ENCODE measurements around the gene ANO6. TPM values are rescaled to one million over a fixed set of nuclear protein-coding genes. Genes with fewer than 3 reads are reported as not detected.

Gene ANO6
- total and polyA plus RNA-seq, 2 of the 4 experiments (the other 2 are of a cell fraction): 21.6 to 41.0 TPM

DNA sequence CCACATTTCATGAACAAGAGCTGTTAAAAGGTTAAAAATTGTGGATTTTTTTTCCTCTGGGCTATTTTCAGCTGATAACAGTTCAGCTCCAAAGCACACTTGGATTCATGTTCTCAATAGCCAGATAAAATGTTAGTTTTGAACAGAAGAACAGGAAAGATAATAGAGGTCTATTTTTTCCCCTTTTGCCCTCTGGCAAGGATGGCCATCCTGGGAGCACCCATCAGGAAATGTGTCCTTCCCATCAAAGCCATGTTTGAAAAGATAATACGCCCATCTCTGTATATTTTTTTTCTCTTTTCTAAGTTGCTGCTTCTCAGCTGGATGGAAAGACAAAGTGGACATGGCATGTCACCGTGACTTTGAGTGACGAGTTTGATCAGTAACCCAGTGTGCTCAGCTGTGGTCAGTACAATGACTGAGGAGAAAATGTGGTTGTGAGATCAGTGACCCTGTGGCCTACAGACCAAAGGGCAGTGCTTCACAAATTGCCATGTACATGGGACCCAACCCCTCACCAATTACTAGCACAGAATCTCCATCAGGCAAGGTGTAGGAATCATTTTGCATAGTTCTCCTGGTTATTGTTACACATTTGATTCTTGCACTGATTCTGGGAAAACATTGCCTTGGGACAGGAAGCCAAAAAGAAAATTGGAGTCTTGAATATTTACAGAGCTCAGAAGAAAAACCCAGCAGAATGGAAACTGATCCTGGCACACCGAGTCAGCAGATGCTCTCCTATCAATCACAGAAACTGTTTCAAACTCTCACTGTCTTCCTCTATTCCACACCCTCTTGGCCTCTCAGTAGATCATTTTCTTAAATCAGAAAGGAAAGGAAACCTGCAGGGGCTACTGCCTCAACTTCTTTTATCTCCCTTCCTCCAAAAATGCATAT lies 64.3 kb downstream of the ANO6 start (continued):
- TF ChIP-seq MAZ (IDR thresholded peaks at IDR 0.05; ENCODE audit: borderline replicate concordance, low read depth, low read length): no peak

DNA sequence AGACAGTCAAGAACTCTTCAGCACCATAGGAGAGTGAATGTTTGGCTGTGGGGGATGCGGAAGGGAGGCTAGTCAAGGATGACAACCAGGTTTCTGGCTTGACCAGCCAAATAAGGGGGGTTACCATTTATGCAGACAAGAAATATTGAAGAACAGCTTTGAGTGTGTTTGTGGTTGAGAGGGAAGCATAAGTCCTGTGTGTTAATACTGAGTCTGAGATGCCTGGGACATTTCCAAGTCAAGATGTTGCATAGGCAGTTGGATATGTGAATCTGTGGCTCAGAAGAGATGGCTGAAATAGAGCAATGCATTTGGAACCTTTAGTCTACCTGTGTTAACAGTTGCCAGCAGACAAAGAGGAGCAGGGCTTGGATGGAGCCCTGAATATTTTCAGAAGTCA lies 66.1 kb downstream of the ANO6 start:
- Histone ChIP-seq H2BK15ac (ENCODE audit: low read depth, low read length) (peak overlapping the region; percentile 28; the same call in 1 of the 3 replicates), H3K4me3 (ENCODE audit: insufficient read depth, low read depth, low read length) (no peak overlapping the region), H4K91ac (ENCODE audit: insufficient read depth, low read depth, low read length) (no peak overlapping the region; the same call in 1 of the 2 replicates), H4K20me1 (ENCODE audit: insufficient read depth, low read length) (0 out of 2 replicates have a peak, but pooled peaks cover 5% of the 10 kb centered on the region), H2AK9ac (replicated peaks; ENCODE audit: low read depth, low read length, poor library complexity) (no peak overlapping the region), H3K36me3 (ENCODE audit: control insufficient read depth, insufficient read depth, low read length) (peaks cover 3% of the 10 kb centered on the region), H2AFZ (replicated peaks; ENCODE audit: low read length, poor library complexity) (no peak overlapping the region), H3K14ac (replicated peaks; ENCODE audit: low read depth, low read length) (peak overlapping the region; percentile 31; the same call in 1 of the 2 replicates), H3K9me1 (ENCODE audit: insufficient read depth, low read length) (peaks cover 14% of the 10 kb centered on the region), H4K5ac (ENCODE audit: low read depth, low read length) (no peak overlapping the region), H2BK120ac (ENCODE audit: low read depth, low read length) (no peak overlapping the region), H3K4me2 (ENCODE audit: low read depth, low read length) (no peak overlapping the region), H3K4me1 (ENCODE audit: control insufficient read depth, insufficient read depth, low read length) (peaks cover 21% of the 10 kb centered on the region), H2AK5ac (ENCODE audit: low read depth, low read length) (peak overlapping the region; percentile 30), H3K27me3 (ENCODE audit: control insufficient read depth, insufficient read depth, low read length) (no peaks in the 10 kb centered on the region), H3K18ac (ENCODE audit: low read depth, low read length) (no peak overlapping the region), H3K4ac (ENCODE audit: low read depth, low read length) (no peak overlapping the region), H3K56ac (ENCODE audit: extremely low read depth, insufficient read depth, low read length) (no peak overlapping the region), H2BK5ac (ENCODE audit: low read depth, low read length, poor library complexity, severe bottlenecking) (no peak overlapping the region), H3K23ac (ENCODE audit: low read depth, low read length) (peak overlapping the region; percentile 35; the same call in 1 of the 2 replicates), H4K8ac (ENCODE audit: low read depth in 2 of 2, low read length in 2 of 2) (no peak overlapping the region), H3K27ac (ENCODE audit: insufficient read depth, low read length) (no peak overlapping the region), H3K9ac (ENCODE audit: low read depth, low read length) (no peak overlapping the region), H2BK20ac (ENCODE audit: low read depth, low read length) (no peak overlapping the region), H3K79me1 (ENCODE audit: low read depth in 1 of 2, low read length in 2 of 2) (peaks cover 32 to 72% of the 10 kb centered on the region in 2 experiments), H3K9me3 (ENCODE audit: control insufficient read depth, insufficient read depth, low read length) (no peaks in the 10 kb centered on the region)
- BruUV-seq (replicated peaks): no TSS peak
- in situ Hi-C loops (cut with MboI; ENCODE audit: low sequenced_read_pairs) (no loop called here), intact Hi-C loops (cut with micrococcal nuclease) (loop anchor here (5.0 kb wide), 1 partner anchor 105 kb away; no protein-coding TSS in a partner anchor), dilution Hi-C loops (cut with HindIII; ENCODE audit: low sequenced_read_pairs, unreplicated experiment) (no loop called here)
- WGBS, 2 experiments (ENCODE audit: extremely low coverage in 2 of 2, insufficient read length in 1 of 2): 100% methylated on average over 1 of the region's 1 CpG; no CpG with 5 or more reads in 1 of the 2 experiments
- DNase-seq (peak; percentile 56), ATAC-seq (ENCODE audit: low read depth) (no peak)
- ChIA-PET POLR2A (ENCODE audit: unreplicated experiment) (no interaction called here), CTCF (no interaction called here)
- TF ChIP-seq, protein P1, sequence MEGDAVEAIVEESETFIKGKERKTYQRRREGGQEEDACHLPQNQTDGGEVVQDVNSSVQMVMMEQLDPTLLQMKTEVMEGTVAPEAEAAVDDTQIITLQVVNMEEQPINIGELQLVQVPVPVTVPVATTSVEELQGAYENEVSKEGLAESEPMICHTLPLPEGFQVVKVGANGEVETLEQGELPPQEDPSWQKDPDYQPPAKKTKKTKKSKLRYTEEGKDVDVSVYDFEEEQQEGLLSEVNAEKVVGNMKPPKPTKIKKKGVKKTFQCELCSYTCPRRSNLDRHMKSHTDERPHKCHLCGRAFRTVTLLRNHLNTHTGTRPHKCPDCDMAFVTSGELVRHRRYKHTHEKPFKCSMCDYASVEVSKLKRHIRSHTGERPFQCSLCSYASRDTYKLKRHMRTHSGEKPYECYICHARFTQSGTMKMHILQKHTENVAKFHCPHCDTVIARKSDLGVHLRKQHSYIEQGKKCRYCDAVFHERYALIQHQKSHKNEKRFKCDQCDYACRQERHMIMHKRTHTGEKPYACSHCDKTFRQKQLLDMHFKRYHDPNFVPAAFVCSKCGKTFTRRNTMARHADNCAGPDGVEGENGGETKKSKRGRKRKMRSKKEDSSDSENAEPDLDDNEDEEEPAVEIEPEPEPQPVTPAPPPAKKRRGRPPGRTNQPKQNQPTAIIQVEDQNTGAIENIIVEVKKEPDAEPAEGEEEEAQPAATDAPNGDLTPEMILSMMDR (conservative IDR thresholded peaks at IDR 0.05; ENCODE audit: low read depth, low read length): no peak
- TF ChIP-seq RCOR1 (IDR thresholded peaks at IDR 0.05; ENCODE audit: insufficient replicate concordance, low read length) (no peak), POLR2A (IDR thresholded peaks at IDR 0.05; ENCODE audit: low read depth, low read length) (no peak), RFX5 (IDR thresholded peaks at IDR 0.05; ENCODE audit: low read depth, low read length) (no peak), BHLHE40 (IDR thresholded peaks at IDR 0.05; ENCODE audit: low read depth, low read length) (no peak), RAD21 (IDR thresholded peaks at IDR 0.05; ENCODE audit: low read length) (no peak)

All from IMR-90 (cell line).